ENCODE measurements around the gene MIPEP.
"Not testable (repeated sequence)": the region's sequence is repeated elsewhere in the genome, so short reads cannot be mapped to it uniquely, and the experiment has no call there.

MIPEP gene

DNA sequence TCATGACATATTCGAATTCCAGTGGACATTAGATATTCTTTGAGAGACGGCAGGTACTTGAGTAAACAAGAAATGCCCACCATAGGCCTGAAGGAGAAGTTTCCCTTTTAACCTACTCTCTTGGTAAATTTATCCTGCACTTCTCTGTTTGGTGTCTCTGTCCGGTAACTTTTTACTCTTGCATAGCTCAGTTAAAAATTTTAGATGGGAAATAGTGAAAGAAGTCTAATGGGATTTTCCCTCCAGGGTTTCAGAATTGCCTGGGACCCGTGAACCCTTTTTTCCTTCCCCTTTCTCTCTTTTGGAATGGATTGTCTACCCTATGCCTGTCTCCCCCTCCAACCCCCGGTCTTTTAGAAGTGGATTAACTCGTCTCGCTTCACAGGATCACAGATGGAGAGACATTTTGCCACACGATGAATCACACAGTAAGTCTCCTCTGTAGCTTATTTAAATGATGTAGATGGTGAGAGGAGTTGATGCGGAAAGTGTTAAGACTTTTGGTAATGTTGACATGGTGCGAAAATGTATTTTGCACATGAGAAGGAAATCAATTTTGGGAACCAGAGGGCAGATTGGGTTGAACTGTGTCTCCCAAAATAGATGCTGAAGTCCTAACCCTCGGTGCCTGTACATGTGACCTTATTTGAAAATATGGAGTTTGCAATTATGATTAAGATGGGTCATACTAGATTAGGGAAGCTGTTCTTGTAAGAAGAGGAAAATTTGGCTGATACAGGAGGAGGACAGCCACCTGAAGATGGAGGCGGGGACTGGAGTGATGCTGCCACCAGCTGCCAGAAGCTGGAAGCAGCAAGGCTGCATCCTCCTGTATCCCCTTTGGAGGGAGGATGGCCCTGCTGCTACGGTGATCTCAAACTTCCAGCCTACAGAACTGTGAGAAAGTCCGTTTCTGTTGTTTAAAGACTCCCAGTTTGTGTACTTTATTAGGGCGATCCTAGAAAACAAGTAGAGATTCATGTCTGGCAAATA lies 711 bp upstream of the MIPEP start:
- Histone ChIP-seq H3K4me3 (IDR thresholded peaks at IDR 0.05; ENCODE audit: insufficient read depth, low read depth, low read length) (no peak overlapping the region), H3K4me2 (peak overlapping the region; percentile 66), H2AFZ (ENCODE audit: low read depth) (peak overlapping the region; percentile 78), H3K27me3 (ENCODE audit: insufficient read depth, low read depth) (no peaks in the 10 kb centered on the region), H3K79me2 (ENCODE audit: insufficient read depth, low read depth) (no peaks in the 10 kb centered on the region), H4K20me1 (ENCODE audit: insufficient read depth) (no peaks in the 10 kb centered on the region), H3K4me1 (ENCODE audit: low read depth, poor library complexity, severe bottlenecking) (peaks cover 6% of the 10 kb centered on the region), H3K9ac (no peak overlapping the region; the same call in 1 of the 2 replicates), H3K36me3 (ENCODE audit: insufficient read depth) (no peaks in the 10 kb centered on the region), H3K27ac (no peak overlapping the region)
- TF ChIP-seq, protein P1, sequence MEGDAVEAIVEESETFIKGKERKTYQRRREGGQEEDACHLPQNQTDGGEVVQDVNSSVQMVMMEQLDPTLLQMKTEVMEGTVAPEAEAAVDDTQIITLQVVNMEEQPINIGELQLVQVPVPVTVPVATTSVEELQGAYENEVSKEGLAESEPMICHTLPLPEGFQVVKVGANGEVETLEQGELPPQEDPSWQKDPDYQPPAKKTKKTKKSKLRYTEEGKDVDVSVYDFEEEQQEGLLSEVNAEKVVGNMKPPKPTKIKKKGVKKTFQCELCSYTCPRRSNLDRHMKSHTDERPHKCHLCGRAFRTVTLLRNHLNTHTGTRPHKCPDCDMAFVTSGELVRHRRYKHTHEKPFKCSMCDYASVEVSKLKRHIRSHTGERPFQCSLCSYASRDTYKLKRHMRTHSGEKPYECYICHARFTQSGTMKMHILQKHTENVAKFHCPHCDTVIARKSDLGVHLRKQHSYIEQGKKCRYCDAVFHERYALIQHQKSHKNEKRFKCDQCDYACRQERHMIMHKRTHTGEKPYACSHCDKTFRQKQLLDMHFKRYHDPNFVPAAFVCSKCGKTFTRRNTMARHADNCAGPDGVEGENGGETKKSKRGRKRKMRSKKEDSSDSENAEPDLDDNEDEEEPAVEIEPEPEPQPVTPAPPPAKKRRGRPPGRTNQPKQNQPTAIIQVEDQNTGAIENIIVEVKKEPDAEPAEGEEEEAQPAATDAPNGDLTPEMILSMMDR (conservative IDR thresholded peaks at IDR 0.05; ENCODE audit: low read depth, low read length): no peak

DNA sequence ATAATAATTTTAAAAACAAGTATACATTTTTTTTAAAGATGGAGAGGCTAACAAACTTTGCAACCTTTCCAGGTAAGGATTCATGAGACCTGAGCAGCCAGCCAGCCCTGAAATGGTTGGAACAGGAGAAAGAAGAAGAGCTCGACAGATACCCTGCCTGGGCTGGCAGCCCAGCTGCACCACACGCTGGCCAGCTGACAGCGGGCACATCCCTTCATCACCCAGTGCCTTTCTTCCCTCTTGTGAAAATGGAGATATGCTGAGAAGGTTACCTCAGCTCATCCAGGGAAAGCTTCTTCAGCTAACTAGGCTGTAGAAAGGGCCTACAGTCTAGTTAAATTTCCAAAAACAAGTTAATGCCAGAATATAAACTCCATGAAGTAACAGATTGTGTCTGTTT lies 4.8 kb downstream of the MIPEP start:
- H3K27ac ChIP-seq; H3K79me2 ChIP-seq (ENCODE audit: insufficient read depth, low read depth); H2AFZ ChIP-seq (ENCODE audit: low read depth); H4K20me1 ChIP-seq (ENCODE audit: insufficient read depth); H3K4me1 ChIP-seq (ENCODE audit: low read depth, poor library complexity, severe bottlenecking); H3K27me3 ChIP-seq (ENCODE audit: insufficient read depth, low read depth); H3K9ac ChIP-seq; H3K36me3 ChIP-seq (ENCODE audit: insufficient read depth); H3K4me2 ChIP-seq; H3K4me3 ChIP-seq (IDR thresholded peaks at IDR 0.05; ENCODE audit: insufficient read depth, low read depth, low read length): not testable (repeated sequence)

DNA sequence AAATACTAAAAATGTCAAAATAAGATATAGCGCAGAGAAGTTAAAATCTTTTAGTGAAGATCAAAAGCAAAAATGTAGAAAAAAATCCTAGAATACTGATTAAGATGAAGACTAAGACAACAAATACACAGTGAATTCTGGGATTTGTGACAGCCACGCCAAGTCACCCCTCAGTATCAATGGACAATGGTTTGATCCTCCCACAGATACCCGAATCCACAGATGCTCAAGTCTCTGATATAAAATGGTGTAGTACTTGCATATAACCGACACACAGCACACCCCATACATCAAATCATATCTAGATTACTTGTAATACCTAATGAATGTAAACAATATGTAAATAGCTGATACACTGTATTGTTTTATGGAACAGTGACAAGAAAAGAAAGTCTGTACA lies 5.9 kb downstream of the MIPEP start:
- no peak overlapping the region for H3K9ac ChIP-seq

DNA sequence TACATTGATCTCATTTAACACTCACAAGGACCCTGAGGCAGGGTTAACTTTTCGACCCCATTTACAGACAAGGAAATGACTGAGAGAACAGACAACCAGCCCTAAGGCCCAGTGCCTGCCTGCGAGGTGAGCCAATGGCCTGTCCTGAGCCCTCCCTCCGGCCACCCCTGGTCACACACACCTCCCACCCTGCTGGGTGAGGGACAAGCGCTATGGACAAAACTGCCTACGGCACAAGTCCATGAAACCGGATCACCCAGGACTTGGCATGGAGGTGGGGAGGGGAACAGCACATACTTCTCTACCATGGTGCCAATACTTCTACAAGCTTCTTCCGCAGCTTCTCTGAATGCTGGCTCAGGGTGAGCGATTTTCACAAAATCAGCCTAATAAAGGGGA lies 7.8 kb downstream of the MIPEP start:
- H3K9ac ChIP-seq; H3K4me3 ChIP-seq (IDR thresholded peaks at IDR 0.05; ENCODE audit: insufficient read depth, low read depth, low read length); H2AFZ ChIP-seq (ENCODE audit: low read depth); H3K79me2 ChIP-seq (ENCODE audit: insufficient read depth, low read depth); H4K20me1 ChIP-seq (ENCODE audit: insufficient read depth); H3K4me2 ChIP-seq; H3K4me1 ChIP-seq (ENCODE audit: low read depth, poor library complexity, severe bottlenecking); H3K27me3 ChIP-seq (ENCODE audit: insufficient read depth, low read depth); H3K27ac ChIP-seq; H3K36me3 ChIP-seq (ENCODE audit: insufficient read depth): not testable (repeated sequence)

More for the DNA sequence above, 5.9 kb downstream of the MIPEP start:
- TF ChIP-seq, protein P1 (conservative IDR thresholded peaks at IDR 0.05; ENCODE audit: low read depth, low read length): no peak
- no peaks in the 10 kb centered on the region for H3K36me3 ChIP-seq (ENCODE audit: insufficient read depth)
- no peaks in the 10 kb centered on the region for H4K20me1 ChIP-seq (ENCODE audit: insufficient read depth)
- no peaks in the 10 kb centered on the region for H3K27me3 ChIP-seq (ENCODE audit: insufficient read depth, low read depth)
- H3K4me1 ChIP-seq (ENCODE audit: low read depth, poor library complexity, severe bottlenecking): peaks cover 6% of the 10 kb centered on the region
- no peak overlapping the region for H2AFZ ChIP-seq (ENCODE audit: low read depth)
- H3K4me2 ChIP-seq: no peak overlapping the region
- no peak overlapping the region for H3K4me3 ChIP-seq (IDR thresholded peaks at IDR 0.05; ENCODE audit: insufficient read depth, low read depth, low read length)
- H3K79me2 ChIP-seq (ENCODE audit: insufficient read depth, low read depth): no peaks in the 10 kb centered on the region
- no peak overlapping the region for H3K27ac ChIP-seq

DNA sequence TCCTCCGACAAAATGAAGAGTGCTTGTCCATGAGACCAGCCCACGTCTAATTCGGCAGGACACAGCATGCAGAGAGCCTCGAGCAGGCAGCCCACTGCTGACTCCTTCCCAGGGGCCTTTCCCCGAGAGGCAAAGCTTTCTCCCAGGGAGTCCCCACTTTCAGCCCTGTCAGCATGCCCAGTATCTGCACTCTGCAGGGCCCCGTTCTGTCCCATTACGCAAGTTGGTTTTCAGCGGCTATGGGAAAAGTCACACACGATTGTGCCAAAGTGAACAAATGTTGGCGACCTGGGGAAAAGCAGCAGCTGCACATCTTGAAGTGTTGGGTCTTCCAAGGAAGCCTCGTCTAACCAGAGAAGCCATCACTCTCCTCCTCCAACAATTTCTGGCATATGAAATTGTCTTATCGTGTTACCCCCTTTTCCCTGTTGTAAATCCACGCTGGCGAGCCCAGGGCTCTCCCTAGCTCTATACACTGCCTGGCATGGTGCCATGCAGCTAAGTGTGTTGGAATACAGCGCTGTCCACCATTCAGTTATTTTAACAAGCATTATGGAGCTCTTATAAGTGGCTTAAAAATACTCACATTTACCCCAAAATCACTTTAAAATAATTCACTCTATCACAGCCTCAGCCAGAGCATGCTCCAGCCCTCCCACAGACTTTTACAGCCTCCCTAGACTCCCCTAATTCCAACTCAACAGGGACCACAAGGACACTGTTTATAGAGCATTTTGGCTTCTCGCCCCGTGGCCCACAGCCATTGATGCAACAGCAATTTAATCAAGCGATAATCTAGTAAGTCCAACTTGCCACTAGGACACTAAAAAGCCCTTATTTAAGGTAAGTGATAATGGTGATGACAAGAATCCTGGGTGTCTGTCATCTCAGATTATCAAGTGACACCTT lies 8.5 kb downstream of the MIPEP start:
- not testable (repeated sequence) for H3K9ac ChIP-seq; H3K27ac ChIP-seq; H4K20me1 ChIP-seq (ENCODE audit: insufficient read depth); H2AFZ ChIP-seq (ENCODE audit: low read depth); H3K4me3 ChIP-seq (IDR thresholded peaks at IDR 0.05; ENCODE audit: insufficient read depth, low read depth, low read length); H3K4me1 ChIP-seq (ENCODE audit: low read depth, poor library complexity, severe bottlenecking); H3K4me2 ChIP-seq; H3K27me3 ChIP-seq (ENCODE audit: insufficient read depth, low read depth); H3K36me3 ChIP-seq (ENCODE audit: insufficient read depth); H3K79me2 ChIP-seq (ENCODE audit: insufficient read depth, low read depth)
